ENCODE data around the gene RAD23A. TPM values are rescaled to one million over a fixed set of nuclear protein-coding genes. Genes with fewer than 3 reads are reported as not detected.

Gene RAD23A
- total and polyA plus RNA-seq, 2 of the 4 experiments (the other 2 are of a cell fraction) = 54.3 to 67.8 TPM

DNA sequence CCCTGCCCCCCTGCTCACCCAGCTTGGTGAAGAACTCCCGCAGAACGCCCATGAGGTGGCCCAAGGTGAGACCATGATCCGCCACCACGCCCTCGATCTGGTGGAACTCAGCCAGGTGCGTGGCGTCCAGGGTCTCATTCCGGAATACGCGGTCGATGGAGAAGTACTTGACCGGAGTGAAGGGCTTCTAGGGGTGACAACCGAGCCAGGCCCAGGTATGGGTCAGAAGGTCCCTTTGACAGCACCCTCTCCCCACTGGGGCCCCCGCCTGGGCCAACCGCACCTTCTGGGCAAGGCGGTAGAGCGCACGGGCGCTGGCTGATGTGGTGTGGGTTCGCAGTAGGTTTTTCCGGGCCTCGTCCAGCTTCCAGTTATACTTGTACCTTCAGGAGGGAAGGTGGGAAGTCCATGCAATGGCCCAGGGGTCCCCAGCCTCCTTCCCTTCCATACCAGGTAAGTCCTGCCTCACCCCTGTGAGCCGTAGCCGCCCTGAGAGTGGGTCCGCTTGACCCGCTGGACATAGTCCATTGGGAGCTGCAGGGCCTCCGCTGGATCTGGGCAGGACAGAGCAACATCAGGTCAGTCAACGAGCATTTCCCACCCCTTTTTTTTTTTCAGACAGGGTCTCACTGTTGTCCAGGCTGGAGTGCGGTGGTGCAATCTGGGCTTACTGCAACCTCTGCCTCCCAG, 20.9 kb upstream of the RAD23A start:
- H3K18ac ChIP-seq (ENCODE audit: low read depth, low read length) = no peak overlapping the region
- no peak for ATAC-seq (ENCODE audit: low read depth)
- H3K27ac ChIP-seq (ENCODE audit: insufficient read depth, low read length) = no peak overlapping the region
- POLR2A ChIA-PET (ENCODE audit: unreplicated experiment) = no interaction called here
- H2AFZ ChIP-seq (replicated peaks; ENCODE audit: low read length, poor library complexity) = no peak overlapping the region
- no peak overlapping the region for H4K5ac ChIP-seq (ENCODE audit: low read depth, low read length)
- H3K14ac ChIP-seq (replicated peaks; ENCODE audit: low read depth, low read length) = no peak overlapping the region
- no TSS peak for BruUV-seq (replicated peaks)
- H3K9me1 ChIP-seq (ENCODE audit: insufficient read depth, low read length) = no peaks in the 10 kb centered on the region; the same call in 1 of the 2 replicates
- no peaks in the 10 kb centered on the region for H3K27me3 ChIP-seq (ENCODE audit: control insufficient read depth, insufficient read depth, low read length)
- no peak overlapping the region for H3K4ac ChIP-seq (ENCODE audit: low read depth, low read length)
- intact Hi-C loops (cut with micrococcal nuclease) = no loop called here
- H2BK20ac ChIP-seq (ENCODE audit: low read depth, low read length) = no peak overlapping the region
- peaks cover 3 to 25% of the 10 kb centered on the region in 2 experiments; a peak in 3 of 4 replicates for H3K79me1 ChIP-seq (ENCODE audit: low read depth in 1 of 2, low read length in 2 of 2)
- TF ChIP-seq MAFK (IDR thresholded peaks at IDR 0.05; ENCODE audit: low read depth, low read length) (no peak), RFX5 (IDR thresholded peaks at IDR 0.05; ENCODE audit: low read depth, low read length) (no peak), NFE2L2 (IDR thresholded peaks at IDR 0.05; ENCODE audit: low read depth, low read length) (no peak), CHD1 (IDR thresholded peaks at IDR 0.05; ENCODE audit: low read depth, low read length) (no peak), RAD21 (IDR thresholded peaks at IDR 0.05; ENCODE audit: low read length) (no peak), MXI1 (IDR thresholded peaks at IDR 0.05; ENCODE audit: borderline replicate concordance, low read depth, low read length) (no peak), BHLHE40 (IDR thresholded peaks at IDR 0.05; ENCODE audit: low read depth, low read length) (no peak), POLR2A (IDR thresholded peaks at IDR 0.05; ENCODE audit: low read depth, low read length) (no peak), MAZ (IDR thresholded peaks at IDR 0.05; ENCODE audit: borderline replicate concordance, low read depth, low read length) (no peak), FOS (IDR thresholded peaks at IDR 0.05; ENCODE audit: low read depth, low read length) (no peak), CTCF (conservative IDR thresholded peaks at IDR 0.05; ENCODE audit: low read depth, low read length) (no peak), RCOR1 (IDR thresholded peaks at IDR 0.05; ENCODE audit: insufficient replicate concordance, low read length) (no peak)
- TF ChIP-seq, protein P1, sequence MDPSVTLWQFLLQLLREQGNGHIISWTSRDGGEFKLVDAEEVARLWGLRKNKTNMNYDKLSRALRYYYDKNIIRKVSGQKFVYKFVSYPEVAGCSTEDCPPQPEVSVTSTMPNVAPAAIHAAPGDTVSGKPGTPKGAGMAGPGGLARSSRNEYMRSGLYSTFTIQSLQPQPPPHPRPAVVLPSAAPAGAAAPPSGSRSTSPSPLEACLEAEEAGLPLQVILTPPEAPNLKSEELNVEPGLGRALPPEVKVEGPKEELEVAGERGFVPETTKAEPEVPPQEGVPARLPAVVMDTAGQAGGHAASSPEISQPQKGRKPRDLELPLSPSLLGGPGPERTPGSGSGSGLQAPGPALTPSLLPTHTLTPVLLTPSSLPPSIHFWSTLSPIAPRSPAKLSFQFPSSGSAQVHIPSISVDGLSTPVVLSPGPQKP (IDR thresholded peaks at IDR 0.05; ENCODE audit: borderline replicate concordance, low read depth, low read length) = no peak
- TF ChIP-seq, protein P2, sequence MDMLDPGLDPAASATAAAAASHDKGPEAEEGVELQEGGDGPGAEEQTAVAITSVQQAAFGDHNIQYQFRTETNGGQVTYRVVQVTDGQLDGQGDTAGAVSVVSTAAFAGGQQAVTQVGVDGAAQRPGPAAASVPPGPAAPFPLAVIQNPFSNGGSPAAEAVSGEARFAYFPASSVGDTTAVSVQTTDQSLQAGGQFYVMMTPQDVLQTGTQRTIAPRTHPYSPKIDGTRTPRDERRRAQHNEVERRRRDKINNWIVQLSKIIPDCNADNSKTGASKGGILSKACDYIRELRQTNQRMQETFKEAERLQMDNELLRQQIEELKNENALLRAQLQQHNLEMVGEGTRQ (IDR thresholded peaks at IDR 0.05; ENCODE audit: low read depth, low read length) = no peak
- no peak for DNase-seq
- in situ Hi-C loops (cut with MboI; ENCODE audit: low sequenced_read_pairs) = no loop called here
- H3K9me3 ChIP-seq (ENCODE audit: control insufficient read depth, insufficient read depth, low read length) = no peaks in the 10 kb centered on the region
- no peak overlapping the region for H3K23ac ChIP-seq (ENCODE audit: low read depth, low read length)
- H4K20me1 ChIP-seq (ENCODE audit: insufficient read depth, low read length) = no peaks in the 10 kb centered on the region; the same call in 1 of the 2 replicates
- peak overlapping the region; percentile 28 for H2AK9ac ChIP-seq (replicated peaks; ENCODE audit: low read depth, low read length, poor library complexity)
- no peak overlapping the region for H2BK120ac ChIP-seq (ENCODE audit: low read depth, low read length)
- no peak overlapping the region for H3K4me2 ChIP-seq (ENCODE audit: low read depth, low read length)
- H3K4me1 ChIP-seq (ENCODE audit: control insufficient read depth, insufficient read depth, low read length) = no peaks in the 10 kb centered on the region
- H3K4me3 ChIP-seq (ENCODE audit: insufficient read depth, low read depth, low read length) = no peak overlapping the region
- H2BK15ac ChIP-seq (ENCODE audit: low read depth, low read length) = no peak overlapping the region
- CTCF ChIA-PET = no interaction called here
- H4K8ac ChIP-seq (ENCODE audit: low read depth in 2 of 2, low read length in 2 of 2) = no peak overlapping the region
- peaks cover 54% of the 10 kb centered on the region for H3K36me3 ChIP-seq (ENCODE audit: control insufficient read depth, insufficient read depth, low read length)
- no peak overlapping the region for H4K91ac ChIP-seq (ENCODE audit: insufficient read depth, low read depth, low read length)
- H3K9ac ChIP-seq (ENCODE audit: low read depth, low read length) = no peak overlapping the region
- H3K56ac ChIP-seq (ENCODE audit: extremely low read depth, insufficient read depth, low read length) = no peak overlapping the region
- no peak overlapping the region for H2BK5ac ChIP-seq (ENCODE audit: low read depth, low read length, poor library complexity, severe bottlenecking)
- no peak overlapping the region for H2AK5ac ChIP-seq (ENCODE audit: low read depth, low read length)
- 92% methylated on average over 6 of the region's 29 CpGs; no CpG with 5 or more reads in 1 of the 2 experiments for WGBS, 2 experiments (ENCODE audit: extremely low coverage in 2 of 2, insufficient read length in 1 of 2)
- dilution Hi-C loops (cut with HindIII; ENCODE audit: low sequenced_read_pairs, unreplicated experiment) = no loop called here

Data from IMR-90 (cell line).